ENCODE measurements around the gene GDF7.

DNA sequence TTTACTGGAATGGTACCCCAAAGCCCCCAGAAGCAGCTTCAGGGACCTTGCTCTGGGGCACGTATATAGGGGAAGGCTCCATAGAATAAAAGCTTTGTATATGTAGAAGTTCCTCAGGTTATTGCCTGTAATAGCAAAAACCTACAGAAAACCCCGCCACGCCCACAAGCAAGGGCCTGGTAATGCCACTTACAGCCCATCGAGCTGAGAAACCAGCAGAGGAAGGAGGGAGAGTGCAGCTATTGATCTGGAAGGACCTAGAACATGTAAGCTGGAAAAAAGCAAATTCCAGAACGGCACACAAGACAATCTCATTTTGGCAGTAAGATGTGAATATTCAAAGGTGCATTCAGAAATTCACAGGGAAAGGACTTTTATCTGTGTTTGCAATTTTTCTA is 31.8 kb upstream of the GDF7 start:
- TF ChIP-seq, protein P1, sequence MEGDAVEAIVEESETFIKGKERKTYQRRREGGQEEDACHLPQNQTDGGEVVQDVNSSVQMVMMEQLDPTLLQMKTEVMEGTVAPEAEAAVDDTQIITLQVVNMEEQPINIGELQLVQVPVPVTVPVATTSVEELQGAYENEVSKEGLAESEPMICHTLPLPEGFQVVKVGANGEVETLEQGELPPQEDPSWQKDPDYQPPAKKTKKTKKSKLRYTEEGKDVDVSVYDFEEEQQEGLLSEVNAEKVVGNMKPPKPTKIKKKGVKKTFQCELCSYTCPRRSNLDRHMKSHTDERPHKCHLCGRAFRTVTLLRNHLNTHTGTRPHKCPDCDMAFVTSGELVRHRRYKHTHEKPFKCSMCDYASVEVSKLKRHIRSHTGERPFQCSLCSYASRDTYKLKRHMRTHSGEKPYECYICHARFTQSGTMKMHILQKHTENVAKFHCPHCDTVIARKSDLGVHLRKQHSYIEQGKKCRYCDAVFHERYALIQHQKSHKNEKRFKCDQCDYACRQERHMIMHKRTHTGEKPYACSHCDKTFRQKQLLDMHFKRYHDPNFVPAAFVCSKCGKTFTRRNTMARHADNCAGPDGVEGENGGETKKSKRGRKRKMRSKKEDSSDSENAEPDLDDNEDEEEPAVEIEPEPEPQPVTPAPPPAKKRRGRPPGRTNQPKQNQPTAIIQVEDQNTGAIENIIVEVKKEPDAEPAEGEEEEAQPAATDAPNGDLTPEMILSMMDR (IDR thresholded peaks at IDR 0.05 in 8 of 11, conservative IDR thresholded peaks at IDR 0.05 in 3 of 11), result no peak
- no peak for TF ChIP-seq POLR2A (IDR thresholded peaks at IDR 0.05)
